Epithelial cell of proximal tubule (primary cell): ENCODE results near the gene BPIFB3. TPM values are rescaled to one million over a fixed set of nuclear protein-coding genes. Genes with fewer than 3 reads are reported as not detected.

Source experiments
- DNase-seq: peaks from one replicate; pipeline ENCODE4 v3.0.0-alpha.2; 2011; ENCODE audit warnings: low read depth
- H3K4me3 ChIP-seq: 2 replicates; pipeline ENCODE4 v1.5.1; 2011; ENCODE audit warnings: low read depth, mild to moderate bottlenecking, low read length
- total RNA-seq: library from RNA; depleted of rRNA; stranded (reverse); fragments of >200 nt; gene quantifications from 2 replicates; pipeline ENCODE4 v1.2.3, GENCODE V29; 2015
- TF ChIP-seq, protein P1 (sequence below): conservative IDR thresholded peaks from 2 replicates; pipeline ENCODE4 v1.5.1; 2012; ENCODE audit warnings: low read depth, mild to moderate bottlenecking, low read length

Gene BPIFB3
- total RNA-seq, 1 donor from 2014 or later: not detected

DNA sequence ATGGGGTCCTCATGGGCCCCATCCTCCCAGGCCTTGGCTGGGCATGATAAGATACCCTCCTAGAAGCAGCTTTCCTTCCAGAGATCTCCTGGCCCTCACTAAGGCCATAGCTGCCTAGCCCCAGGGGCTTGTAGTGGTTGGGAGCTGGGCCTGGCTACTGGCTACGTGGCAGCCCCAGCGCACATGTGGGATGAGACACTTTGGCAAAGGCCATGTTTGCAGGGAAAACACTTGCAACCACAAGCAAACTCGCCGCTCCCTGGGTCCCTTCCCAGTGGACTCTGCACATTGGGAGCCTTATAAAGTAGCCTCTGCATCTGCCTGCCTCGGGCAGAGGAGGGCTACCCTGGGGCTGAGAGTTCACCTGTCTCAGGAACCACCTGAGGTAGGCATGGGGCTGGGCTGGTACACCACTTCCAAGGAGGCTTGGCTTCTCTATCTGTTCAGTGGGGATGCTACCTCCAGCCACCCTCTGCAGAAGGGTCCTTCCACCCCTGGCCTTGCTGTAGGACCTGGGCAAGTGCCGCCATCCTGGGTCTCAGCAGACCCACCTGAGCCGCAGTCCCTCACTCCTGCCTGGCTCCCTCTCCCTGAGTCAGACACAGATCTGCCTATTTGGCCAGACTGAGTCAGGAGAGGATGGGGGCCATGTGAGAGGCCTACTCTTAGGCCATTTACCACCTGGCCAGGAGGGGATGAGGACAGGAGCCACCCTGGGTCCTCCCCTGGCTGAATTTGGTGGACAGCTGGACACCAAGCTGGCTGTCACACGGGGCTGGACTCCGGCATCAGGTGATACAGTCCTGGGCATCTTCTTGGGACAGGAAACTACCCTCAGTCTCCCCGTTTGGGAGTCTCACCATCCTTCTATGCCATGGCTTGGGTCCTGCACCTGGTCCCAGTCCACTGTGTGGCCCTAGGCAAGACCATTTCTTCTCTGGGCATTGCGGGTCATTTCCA lies 46.0 kb upstream of the BPIFB3 start, which contains the start of gene BPIFB2:
Gene BPIFB2, plus strand, starts transcription at position 329 of the 960 bp plus-strand sequence. CDS start 871 bp downstream, outside the sequence.
- no peak for DNase-seq
- TF ChIP-seq, protein P1, sequence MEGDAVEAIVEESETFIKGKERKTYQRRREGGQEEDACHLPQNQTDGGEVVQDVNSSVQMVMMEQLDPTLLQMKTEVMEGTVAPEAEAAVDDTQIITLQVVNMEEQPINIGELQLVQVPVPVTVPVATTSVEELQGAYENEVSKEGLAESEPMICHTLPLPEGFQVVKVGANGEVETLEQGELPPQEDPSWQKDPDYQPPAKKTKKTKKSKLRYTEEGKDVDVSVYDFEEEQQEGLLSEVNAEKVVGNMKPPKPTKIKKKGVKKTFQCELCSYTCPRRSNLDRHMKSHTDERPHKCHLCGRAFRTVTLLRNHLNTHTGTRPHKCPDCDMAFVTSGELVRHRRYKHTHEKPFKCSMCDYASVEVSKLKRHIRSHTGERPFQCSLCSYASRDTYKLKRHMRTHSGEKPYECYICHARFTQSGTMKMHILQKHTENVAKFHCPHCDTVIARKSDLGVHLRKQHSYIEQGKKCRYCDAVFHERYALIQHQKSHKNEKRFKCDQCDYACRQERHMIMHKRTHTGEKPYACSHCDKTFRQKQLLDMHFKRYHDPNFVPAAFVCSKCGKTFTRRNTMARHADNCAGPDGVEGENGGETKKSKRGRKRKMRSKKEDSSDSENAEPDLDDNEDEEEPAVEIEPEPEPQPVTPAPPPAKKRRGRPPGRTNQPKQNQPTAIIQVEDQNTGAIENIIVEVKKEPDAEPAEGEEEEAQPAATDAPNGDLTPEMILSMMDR: no peak
- no peak within 1 kb of the TSS for H3K4me3 ChIP-seq

DNA sequence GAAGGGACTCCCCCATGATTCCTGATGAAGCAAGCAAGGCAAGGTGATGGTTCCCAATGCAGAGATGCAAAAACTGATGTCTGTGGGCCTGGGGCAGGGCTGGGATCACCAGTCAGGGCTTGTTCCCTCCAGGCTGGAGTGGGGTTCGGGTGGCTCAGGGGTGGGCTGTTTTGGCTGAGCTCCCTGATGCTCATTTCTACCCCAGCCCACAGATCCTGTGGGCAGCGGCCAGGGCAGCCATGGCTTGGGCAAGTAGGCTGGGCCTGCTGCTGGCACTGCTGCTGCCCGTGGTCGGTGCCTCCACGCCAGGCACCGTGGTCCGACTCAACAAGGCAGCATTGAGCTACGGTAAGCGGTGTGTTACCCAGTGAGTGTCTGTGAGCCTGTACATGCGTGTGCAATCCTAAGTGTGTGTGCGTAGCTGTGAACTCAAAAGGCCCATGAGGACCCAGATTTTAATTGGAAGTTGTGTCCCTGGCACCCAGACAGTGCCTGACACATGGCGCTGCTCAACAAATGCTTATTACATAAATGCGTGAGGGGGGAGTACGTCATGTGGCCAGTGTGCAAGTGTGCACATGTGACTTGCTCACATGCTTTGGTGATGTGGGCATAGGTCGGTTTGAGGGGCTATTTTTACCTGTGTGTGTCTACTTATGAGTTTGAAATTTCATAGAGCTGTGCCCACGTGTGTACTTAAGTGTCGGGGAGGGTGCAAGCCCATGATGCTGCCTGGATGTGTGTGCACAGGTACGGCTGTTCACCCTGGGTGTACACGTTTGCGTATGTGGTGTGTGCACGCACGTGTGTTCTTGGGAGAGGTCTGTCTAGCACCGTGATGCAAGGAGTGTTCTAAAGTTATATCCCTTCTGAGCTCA lies 45.1 kb upstream of the BPIFB3 start:
- DNase-seq: no peak
- no peak overlapping the region for H3K4me3 ChIP-seq
- TF ChIP-seq, protein P1: no peak

DNA sequence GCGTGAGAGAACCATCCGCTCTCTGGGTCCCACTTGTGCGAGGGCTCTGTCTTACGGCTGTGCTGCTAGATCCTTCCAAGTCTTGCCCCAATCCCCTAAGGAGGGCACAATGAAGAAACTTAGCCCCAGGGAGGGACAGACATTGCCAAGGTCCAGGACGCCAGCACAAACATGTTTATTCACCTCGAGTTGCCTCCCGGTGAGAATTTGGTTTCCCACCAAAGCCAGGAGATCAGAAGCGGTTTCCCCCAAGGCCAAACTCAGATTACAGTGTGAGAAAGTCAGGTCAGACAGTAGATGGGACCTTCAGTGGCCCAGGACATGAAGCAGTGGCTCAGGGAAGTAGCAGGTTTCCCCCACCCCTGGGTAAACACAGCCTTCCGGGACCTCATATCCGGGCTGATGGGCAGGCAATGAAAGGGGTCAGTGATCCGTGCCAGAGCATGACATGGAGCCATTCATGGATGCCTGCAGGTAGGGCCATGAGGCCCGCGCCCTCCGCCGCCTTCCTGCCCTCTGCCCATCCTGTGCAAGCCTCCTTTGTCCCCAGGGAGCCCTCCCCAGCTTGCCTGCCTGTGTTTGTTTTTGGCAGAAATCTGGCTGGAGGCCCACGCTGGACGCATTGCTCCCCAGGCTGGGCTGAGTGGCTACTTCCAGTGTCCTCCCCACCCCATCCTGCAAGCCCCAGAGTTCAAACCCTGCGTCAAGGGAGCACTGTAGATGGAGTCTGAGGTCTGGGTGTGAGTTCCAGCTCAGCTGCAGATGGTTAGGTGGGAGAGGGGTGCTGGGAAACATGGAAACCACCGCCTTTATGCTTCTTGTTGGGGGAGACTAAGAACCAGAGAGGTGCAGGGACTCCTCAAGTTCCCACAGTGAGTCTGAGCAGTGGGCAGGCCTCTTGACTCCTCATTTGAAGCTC lies 44.2 kb upstream of the BPIFB3 start:
- TF ChIP-seq, protein P1: no peak
- DNase-seq: no peak

DNA sequence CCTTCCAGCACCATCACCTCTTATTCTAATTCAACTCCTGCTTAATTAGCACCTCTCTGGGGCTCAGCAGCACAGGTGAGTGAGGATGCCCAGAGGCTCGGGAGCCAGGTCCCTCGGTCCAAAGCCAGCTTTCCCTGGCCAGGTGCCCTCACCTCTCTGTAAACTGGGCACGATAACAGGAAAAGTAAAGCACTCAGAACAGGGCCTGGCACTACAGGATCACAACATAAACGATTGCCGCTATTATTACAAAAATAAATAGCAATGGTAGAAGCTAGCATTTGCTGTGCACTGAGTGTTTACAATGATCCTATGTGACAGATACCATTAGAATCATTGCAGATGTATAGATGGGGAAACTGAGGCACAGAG lies 43.6 kb upstream of the BPIFB3 start:
- H3K4me3 ChIP-seq: no peak overlapping the region
- no peak for DNase-seq
- TF ChIP-seq, protein P1: no peak

More for the DNA sequence above, 44.2 kb upstream of the BPIFB3 start:
- no peak overlapping the region for H3K4me3 ChIP-seq

DNA sequence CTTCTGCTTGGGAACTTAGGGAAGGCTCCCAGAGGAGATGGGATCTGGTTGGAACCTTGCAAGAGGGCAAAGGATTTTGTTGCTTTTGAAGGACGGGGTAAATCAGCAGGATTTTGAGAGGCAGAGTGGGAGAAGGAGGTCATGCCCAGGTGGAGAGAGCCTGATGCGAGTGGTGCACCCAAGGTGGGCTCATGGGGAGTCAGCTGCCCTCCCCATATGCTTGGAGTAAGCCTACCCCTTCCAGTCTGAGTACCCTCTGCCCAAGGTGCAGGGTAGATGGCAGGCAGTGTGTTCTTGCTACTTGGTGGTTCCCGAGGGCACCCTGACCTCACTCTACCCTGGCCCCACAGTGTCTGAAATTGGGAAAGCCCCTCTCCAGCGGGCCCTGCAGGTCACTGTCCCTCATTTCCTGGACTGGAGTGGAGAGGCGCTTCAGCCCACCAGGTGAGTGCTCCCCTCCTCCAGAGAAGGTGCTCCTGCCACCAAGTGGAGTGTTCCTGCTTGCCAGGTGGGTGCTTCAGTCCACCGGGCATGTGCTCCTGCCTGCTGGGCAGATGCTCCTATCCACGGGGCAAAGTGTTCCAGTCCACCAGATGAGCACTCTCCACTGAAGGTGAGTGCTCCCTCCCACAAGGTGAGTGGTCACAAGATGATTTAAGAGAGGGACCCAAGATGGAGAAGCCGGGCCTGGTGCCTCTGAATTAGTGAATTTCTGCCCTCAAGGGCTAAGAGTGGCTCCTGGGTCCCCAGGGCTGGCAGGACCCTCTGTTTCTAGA lies 42.8 kb upstream of the BPIFB3 start:
- H3K4me3 ChIP-seq: no peak overlapping the region
- TF ChIP-seq, protein P1: no peak
- DNase-seq: no peak
